GM12865 (cell line): ENCODE measurements around the gene ATP5F1E.
"Not testable (repeated sequence)": the region's sequence is repeated elsewhere in the genome, so short reads cannot be mapped to it uniquely, and the experiment has no call there.

ENCODE experiments used
- DNase-seq: peaks from one replicate; pipeline ENCODE4 v3.0.0; 2010; ENCODE audit warnings: low read depth
- H3K4me3 ChIP-seq: 2 replicates; pipeline ENCODE4 v1.5.1; 2011; ENCODE audit warnings: mild to moderate bottlenecking, low read depth, low read length, control low read depth
- CTCF ChIP-seq: IDR thresholded peaks from 2 replicates; pipeline ENCODE4 v1.5.1; 2011; ENCODE audit warnings: low read length, control low read depth, low read depth, inconsistent platforms; ENCODE audit not compliant: insufficient read depth; ENCODE audit errors: missing control alignments

Gene ATP5F1E

GRCh38 chr20:58984691-58985090 lies 47.4 kb downstream of the ATP5F1E start:
- TF ChIP-seq CTCF = no peak
- no peak for DNase-seq
- no peak overlapping the region for H3K4me3 ChIP-seq

GRCh38 chr20:58983115-58983468 lies 49.0 kb downstream of the ATP5F1E start:
- not testable (repeated sequence) for H3K4me3 ChIP-seq

GRCh38 chr20:58982406-58983114 lies 49.6 kb downstream of the ATP5F1E start:
- TF ChIP-seq CTCF = no peak
- H3K4me3 ChIP-seq = peak overlapping the region; percentile 79
- peak; percentile 42 for DNase-seq

More at GRCh38 chr20:58983115-58983468, 49.0 kb downstream of the ATP5F1E start:
- not testable (repeated sequence) for DNase-seq

- TF ChIP-seq CTCF = no peak
- peak overlapping the region; percentile 79 for H3K4me3 ChIP-seq
These were observed 50.3 kb downstream of the ATP5F1E start for GRCh38 chr20:58981628-58982364.

GRCh38 chr20:58980711-58981627 lies 51.2 kb downstream of the ATP5F1E start, which contains the start of gene NELFCD:
Gene NELFCD (plus strand): TSS chr20:58981256. CDS start chr20:58981310, 54 bp downstream.
- DNase-seq = peak; percentile 90
- no peak for TF ChIP-seq CTCF
- peak within 1 kb of the TSS; percentile 79 for H3K4me3 ChIP-seq

More at GRCh38 chr20:58981628-58982364, 50.3 kb downstream of the ATP5F1E start:
- peak; percentile 55 for DNase-seq

- DNase-seq = peak; percentile 22
- H3K4me3 ChIP-seq = no peak overlapping the region
- TF ChIP-seq CTCF = no peak
These were observed 53.6 kb downstream of the ATP5F1E start for GRCh38 chr20:58978351-58979190.
